ENCODE results near the gene ERC2. TPM values are rescaled to one million over a fixed set of nuclear protein-coding genes. Genes with fewer than 3 reads are reported as not detected.
"Not testable (repeated sequence)": the region's sequence is repeated elsewhere in the genome, so short reads cannot be mapped to it uniquely, and the experiment has no call there.

The ERC2 gene
- total RNA-seq, 2 donors from 2014 or later: 0.21 to 0.30 TPM

GRCh38 chr3:55855311-55855710 lies 613.0 kb downstream of the ERC2 start:
- H3K4me3 ChIP-seq: no peak overlapping the region
- no peaks in the 10 kb centered on the region for H3K4me1 ChIP-seq
- TF ChIP-seq CTCF (IDR thresholded peaks at IDR 0.05): no peak
- intact Hi-C loops (cut with DNase I): no loop called here
- no peak for DNase-seq
- no peaks in the 10 kb centered on the region for H3K27me3 ChIP-seq
- no peaks in the 10 kb centered on the region for H3K9me3 ChIP-seq
- H3K9ac ChIP-seq (ENCODE audit: low read depth in 2 of 2, low read length in 2 of 2): no peak overlapping the region
- H3K36me3 ChIP-seq: no peaks in the 10 kb centered on the region
- no peak overlapping the region for H3K27ac ChIP-seq

GRCh38 chr3:55854494-55854893 lies 613.8 kb downstream of the ERC2 start:
- Histone ChIP-seq H3K27ac (no peak overlapping the region), H3K36me3 (no peaks in the 10 kb centered on the region), H3K4me1 (no peaks in the 10 kb centered on the region), H3K9me3 (no peaks in the 10 kb centered on the region), H3K9ac (ENCODE audit: low read depth in 2 of 2, low read length in 2 of 2) (no peak overlapping the region), H3K27me3 (no peaks in the 10 kb centered on the region), H3K4me3 (no peak overlapping the region)
- no peak for DNase-seq
- intact Hi-C loops (cut with DNase I): no loop called here
- TF ChIP-seq CTCF (IDR thresholded peaks at IDR 0.05): no peak

DNA sequence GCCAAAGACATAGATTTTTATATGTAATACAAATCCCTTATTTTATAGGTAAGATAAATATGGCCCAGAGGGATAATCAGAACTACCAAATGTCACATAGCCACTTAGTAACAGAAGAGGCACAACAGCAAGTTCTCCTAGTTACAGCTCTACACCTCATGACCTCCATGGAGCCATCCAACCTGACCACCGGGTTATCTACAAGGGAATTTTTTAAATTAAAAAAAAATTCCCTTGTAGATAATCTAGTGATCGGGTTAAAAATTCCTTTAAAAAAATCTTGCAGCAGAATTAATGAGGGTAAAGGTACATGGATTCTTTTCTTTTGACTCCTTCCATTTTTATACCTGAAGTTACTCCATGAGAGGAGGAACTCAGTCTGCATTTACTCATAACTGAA lies 615.9 kb downstream of the ERC2 start:
- DNase-seq: no peak
- no peaks in the 10 kb centered on the region for H3K27me3 ChIP-seq
- no peak overlapping the region for H3K9ac ChIP-seq (ENCODE audit: low read depth in 2 of 2, low read length in 2 of 2)
- no peaks in the 10 kb centered on the region for H3K9me3 ChIP-seq
- no peak overlapping the region for H3K4me3 ChIP-seq
- TF ChIP-seq CTCF (IDR thresholded peaks at IDR 0.05): no peak
- intact Hi-C loops (cut with DNase I): no loop called here
- H3K27ac ChIP-seq: no peak overlapping the region
- H3K36me3 ChIP-seq: no peaks in the 10 kb centered on the region
- H3K4me1 ChIP-seq: no peaks in the 10 kb centered on the region

- H3K9ac ChIP-seq (ENCODE audit: low read depth in 2 of 2, low read length in 2 of 2): no peak overlapping the region
- no peaks in the 10 kb centered on the region for H3K9me3 ChIP-seq
- H3K4me3 ChIP-seq: no peak overlapping the region
- no peak for TF ChIP-seq CTCF (IDR thresholded peaks at IDR 0.05)
- intact Hi-C loops (cut with DNase I): no loop called here
- no peak for DNase-seq
- H3K4me1 ChIP-seq: no peaks in the 10 kb centered on the region
- no peaks in the 10 kb centered on the region for H3K27me3 ChIP-seq
- no peak overlapping the region for H3K27ac ChIP-seq
- no peaks in the 10 kb centered on the region for H3K36me3 ChIP-seq
Measured at GRCh38 chr3:55842204-55842603, 626.1 kb downstream of the ERC2 start.

DNA sequence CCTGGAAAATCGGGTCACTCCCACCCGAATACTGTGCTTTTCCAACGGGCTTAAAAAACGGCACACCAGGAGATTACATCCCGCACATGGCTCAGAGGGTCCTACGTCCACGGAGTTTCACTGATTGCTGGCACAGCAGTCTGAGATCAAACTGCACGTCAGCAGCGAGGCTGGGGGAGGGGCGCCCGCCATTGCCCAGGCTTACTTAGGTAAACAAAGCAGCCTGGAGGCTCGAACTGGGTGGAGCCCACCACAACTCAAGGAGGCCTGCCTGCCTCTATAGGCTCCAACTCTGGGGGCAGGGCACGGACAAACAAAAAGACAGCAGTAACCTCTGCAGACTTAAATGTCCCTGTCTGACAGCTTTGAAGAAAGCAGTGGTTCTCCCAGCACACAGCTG lies 636.4 kb downstream of the ERC2 start:
- H3K27ac ChIP-seq; DNase-seq; H3K36me3 ChIP-seq; intact Hi-C loops (cut with DNase I); H3K9ac ChIP-seq (ENCODE audit: low read depth in 2 of 2, low read length in 2 of 2); H3K9me3 ChIP-seq; H3K4me3 ChIP-seq; H3K27me3 ChIP-seq; H3K4me1 ChIP-seq: not testable (repeated sequence)

DNA sequence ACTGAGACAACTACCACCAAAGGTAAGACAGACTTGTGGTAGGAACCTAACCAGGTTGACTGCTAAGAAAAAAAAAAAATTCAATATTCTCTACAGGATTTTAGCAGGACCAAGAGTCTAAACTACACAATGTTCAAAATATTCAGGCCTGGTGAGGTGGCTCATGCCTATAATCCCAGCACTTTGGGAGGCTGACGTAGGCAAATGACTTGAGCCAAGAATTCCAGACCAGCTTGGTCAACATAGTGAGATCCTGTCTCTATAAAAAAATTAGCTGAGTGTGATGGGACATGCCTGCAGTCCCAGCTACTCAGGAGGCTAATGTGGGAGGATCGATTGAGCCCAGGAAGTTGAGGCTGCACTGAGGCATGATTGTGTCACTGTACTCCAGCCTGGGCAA lies 639.6 kb downstream of the ERC2 start:
- no peak overlapping the region for H3K9ac ChIP-seq (ENCODE audit: low read depth in 2 of 2, low read length in 2 of 2)
- H3K36me3 ChIP-seq: no peaks in the 10 kb centered on the region
- DNase-seq: no peak
- no peaks in the 10 kb centered on the region for H3K27me3 ChIP-seq
- H3K27ac ChIP-seq: no peak overlapping the region
- H3K9me3 ChIP-seq: no peaks in the 10 kb centered on the region
- intact Hi-C loops (cut with DNase I): no loop called here
- H3K4me1 ChIP-seq: no peaks in the 10 kb centered on the region
- H3K4me3 ChIP-seq: no peak overlapping the region
- no peak for TF ChIP-seq CTCF (IDR thresholded peaks at IDR 0.05)
